H1 (cell line): Measurements from ENCODE around the gene TRAPPC2. TPM values are rescaled to one million over a fixed set of nuclear protein-coding genes. Genes with fewer than 3 reads are reported as not detected.

Experiments used
- CHD7 ChIP-seq: fragments of 300-600 bp; sonication (generic); IDR thresholded peaks from 2 replicates; pipeline ENCODE4 v1.7.1; 2012; ENCODE audit warnings: low read length, moderate library complexity, mild to moderate bottlenecking, inconsistent platforms; ENCODE audit not compliant: insufficient replicate concordance
- POLR2AphosphoS5 ChIP-seq: IDR thresholded peaks from 2 replicates; pipeline ENCODE4 v1.6.1; 2011; ENCODE audit warnings: low read depth, low read length
- polyA plus RNA-seq, 7 experiments: library from polyadenylated mRNA; depleted of rRNA in 3 of 7; stranded (reverse) in 5 of 7; unstranded in 2 of 7; fragments of >200 nt in 5 of 7; fragments of 200-250 nt in 2 of 7; gene quantifications; 1 replicate in 5 of 7; 2 replicates in 1 of 7; 4 replicates in 1 of 7; pipeline versions ENCODE4 v1.2.1 to v1.2.3, GENCODE V29; 2011 to 2013; ENCODE audit warnings: missing spikeins in 2 of 7, mixed read lengths in 2 of 7
- total RNA-seq: library from RNA; stranded (reverse); fragmentation: NEBNext Ultra II Directional; extraction: Animal tissue kit (Norgen Biotek cat#: 25700); gene quantifications from 2 replicates; pipeline ENCODE4 v1.2.1, GENCODE V29; 2021

The TRAPPC2 gene
- total and polyA plus RNA-seq, 2 of the 8 experiments (the other 6 are each of a cell fraction or from before 2014, with no cell fraction given) = 6.7 to 10.8 TPM

DNA sequence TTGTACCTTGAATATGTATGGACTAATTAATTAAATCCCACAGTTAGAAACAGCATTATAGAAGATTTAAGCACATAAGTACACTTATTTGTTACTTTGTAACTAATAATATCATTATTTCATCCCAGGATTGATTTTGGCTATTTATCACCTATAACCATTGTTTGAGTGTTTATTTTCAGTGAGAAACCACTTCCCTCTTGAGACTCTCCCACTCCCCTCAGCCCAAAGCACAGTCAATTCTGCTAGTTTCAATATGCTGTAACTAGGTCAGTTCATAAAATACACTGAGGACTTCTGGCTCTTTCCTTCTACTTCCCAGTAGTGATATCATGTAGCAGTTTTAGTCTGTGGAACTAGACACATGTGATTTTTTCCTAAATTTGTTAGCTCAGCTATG, 16.4 kb upstream of the TRAPPC2 start (continued):
- TF ChIP-seq CHD7 (no peak), POLR2AphosphoS5 (no peak)
